Erythroblast (primary cell): ENCODE measurements around the gene SCN9A.

Experiments used
- GATA1 ChIP-seq: IDR thresholded peaks from 2 replicates; pipeline ENCODE4 v1.6.1; 2011; ENCODE audit warnings: low read depth, mild to moderate bottlenecking, control low read depth, low read length, moderate library complexity
- POLR2A ChIP-seq: IDR thresholded peaks from 2 replicates; pipeline ENCODE4 v1.6.1; 2011; ENCODE audit warnings: mild to moderate bottlenecking, low read length

DNA sequence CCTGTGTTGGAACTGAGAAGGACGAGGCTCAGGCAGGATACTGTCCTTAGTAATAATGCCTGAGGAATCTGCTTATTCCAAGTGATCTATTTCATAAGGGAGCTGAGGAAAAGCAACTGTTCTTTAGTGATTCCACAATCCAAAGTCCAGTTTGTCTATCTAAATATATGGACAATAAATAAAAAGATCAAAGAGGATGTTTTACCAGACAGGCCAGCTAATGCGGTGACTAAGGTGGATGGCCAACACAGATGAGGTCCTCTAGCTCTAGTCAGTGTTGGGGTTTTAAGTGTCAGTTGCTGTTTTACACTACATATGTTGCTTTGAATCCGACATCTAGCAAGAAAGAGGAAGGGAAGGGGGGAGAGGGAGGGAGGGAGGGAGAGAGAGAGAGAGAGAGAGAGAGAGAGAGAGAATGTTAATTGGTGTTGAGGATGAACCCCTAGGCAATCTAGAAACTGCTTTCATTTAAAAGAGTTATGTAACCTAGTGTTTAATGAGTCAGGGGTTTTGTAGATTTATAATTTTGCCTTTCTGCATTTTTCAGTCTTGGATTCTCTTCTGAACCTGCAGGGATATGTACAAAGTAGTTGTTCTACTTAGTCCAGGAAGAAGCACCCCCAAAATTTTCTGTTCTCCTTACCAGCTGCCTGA is 220.9 kb downstream of the SCN9A start:
- TF ChIP-seq POLR2A (no peak), GATA1 (no peak)
